Vagina (tissue), 1 donor: ENCODE measurements around the gene LMO2. TPM values are rescaled to one million over a fixed set of nuclear protein-coding genes. Genes with fewer than 3 reads are reported as not detected.

ENCODE experiments used
- total RNA-seq: library from RNA; depleted of rRNA; stranded (reverse); fragments of >200 nt; gene quantifications from one replicate; pipeline ENCODE4 v1.2.3, GENCODE V29; 2016

The LMO2 gene
- total RNA-seq, 1 donor from 2014 or later = 26.5 TPM

Other genes starting within 250 kb of the LMO2 start
- gene C11orf91, start 191.2 kb downstream of the LMO2 start, total RNA-seq = not detected
- gene CD59, start 155.7 kb downstream of the LMO2 start, total RNA-seq = 272 TPM
- 29.7 TPM for gene FBXO3, start 117.6 kb downstream of the LMO2 start, total RNA-seq
- gene CAPRIN1, start 159.7 kb upstream of the LMO2 start, total RNA-seq = 123 TPM
- 24.8 TPM for gene NAT10, start 213.6 kb upstream of the LMO2 start, total RNA-seq